Kidney (tissue), 14 donors: ENCODE results near the gene LARP1. TPM values are rescaled to one million over a fixed set of nuclear protein-coding genes. Genes with fewer than 3 reads are reported as not detected.
"Not testable (repeated sequence)": the region's sequence is repeated elsewhere in the genome, so short reads cannot be mapped to it uniquely, and the experiment has no call there.

Experiments used
- DNase-seq, 5 donors: peaks; one replicate each; pipeline ENCODE4 v3.0.0-alpha.2; 2013 to 2020
- FAIRE-seq: peaks from 2 replicates; lab custom pipeline; 2012; peaks lifted over from hg19 to GRCh38; lab: Jason Lieb, UNC
- H3K27ac ChIP-seq, 2 donors: one replicate each; pipeline ENCODE4 v1.7.0; 2013; ENCODE audit warnings: low read depth in 2 of 2, low read length in 2 of 2, inconsistent platforms in 1 of 2
- H3K27me3 ChIP-seq: one replicate; pipeline ENCODE4 v1.7.1; 2013; ENCODE audit warnings: low read length, inconsistent platforms; ENCODE audit not compliant: control insufficient read depth, insufficient read depth
- H3K36me3 ChIP-seq, 3 donors: one replicate each; pipeline versions ENCODE4 v1.7.0 to v1.7.1; 2013; ENCODE audit warnings: low read length in 3 of 3, control low read depth in 1 of 3, inconsistent platforms in 1 of 3; ENCODE audit not compliant: insufficient read depth in 3 of 3, control insufficient read depth in 2 of 3
- H3K4me1 ChIP-seq, 3 donors: one replicate each; pipeline versions ENCODE4 v1.7.0 to v1.7.1; 2013; ENCODE audit warnings: low read length in 3 of 3, inconsistent platforms in 1 of 3, low read depth in 1 of 3; ENCODE audit not compliant: control insufficient read depth in 2 of 3, insufficient read depth in 2 of 3
- H3K4me3 ChIP-seq, 3 donors: one replicate each; pipeline versions ENCODE4 v1.7.0 to v1.8.1; 2013; ENCODE audit warnings: low read length in 3 of 3, control low read depth in 1 of 3, inconsistent platforms in 1 of 3
- H3K9ac ChIP-seq, 3 donors: one replicate each; pipeline versions ENCODE4 v1.7.0 to v1.7.1; 2013; ENCODE audit warnings: low read length in 3 of 3, control low read depth in 1 of 3, inconsistent platforms in 1 of 3
- H3K9me3 ChIP-seq, 3 donors: one replicate each; pipeline versions ENCODE4 v1.7.0 to v1.7.1; 2013; ENCODE audit warnings: low read length in 3 of 3, control low read depth in 1 of 3, inconsistent platforms in 1 of 3; ENCODE audit not compliant: control insufficient read depth in 2 of 3, insufficient read depth in 1 of 3
- CTCF ChIP-seq: IDR thresholded peaks from 3 replicates; pipeline ENCODE4 v1.5.1; 2012; ENCODE audit warnings: mild to moderate bottlenecking, moderate library complexity, borderline replicate concordance; ENCODE audit not compliant: insufficient read depth; ENCODE audit errors: extremely low read depth
- intact Hi-C: fragments of 100-400 bp; cut with DNase I; formaldehyde crosslinking; loops from one replicate; pipeline ENCODE4 v1.11.1; 2022
- polyA plus RNA-seq: library from polyadenylated mRNA; stranded (reverse); fragments of 350-450 nt; fragmentation: Illumina TruSeq; extraction: RNeasy Lipid Tissue Mini Kit (QIAGEN cat#74804); gene quantifications from one replicate; pipeline ENCODE4 v1.2.3, GENCODE V29; 2014; ENCODE audit warnings: low read depth, low replicate concordance; ENCODE audit not compliant: insufficient read depth
- total RNA-seq: library from RNA; stranded (reverse); fragmentation: NEBNext Ultra II Directional; extraction: Animal tissue kit (Norgen Biotek cat#: 25700); gene quantifications from one replicate; pipeline ENCODE4 v1.2.1, GENCODE V29; 2021
- donor health status: control.
- donor health status: control.
- donor health status: control.
- donor health status: control.
- donor health status: control.
- donor health status: DM: yes; HTN: yes; CAD: no.
- donor health status: Normal renal cell carcinoma (clear cell type).

Gene LARP1
- total and polyA plus RNA-seq, 2 donors from 2014 or later = 25.2 to 155 TPM

GRCh38 chr5:154741415-154741814 lies 13.8 kb upstream of the LARP1 start:
- H3K27me3 ChIP-seq = no peaks in the 10 kb centered on the region
- H3K4me1 ChIP-seq = peaks cover 0 to 12% (median 4%) of the 10 kb centered on the region in 3 donors
- FAIRE-seq (no peak), DNase-seq (no peak)
- intact Hi-C loops = no loop called here
- H3K9ac ChIP-seq = no peak overlapping the region
- no peak overlapping the region for H3K27ac ChIP-seq
- no peak overlapping the region for H3K4me3 ChIP-seq
- no peaks in the 10 kb centered on the region for H3K9me3 ChIP-seq
- H3K36me3 ChIP-seq = no peaks in the 10 kb centered on the region
- no peak for TF ChIP-seq CTCF

GRCh38 chr5:154743812-154744211 lies 11.4 kb upstream of the LARP1 start:
- intact Hi-C loops = no loop called here
- H3K27me3 ChIP-seq = no peaks in the 10 kb centered on the region
- peaks cover 0 to 12% (median 4%) of the 10 kb centered on the region in 3 donors for H3K4me1 ChIP-seq
- H3K27ac ChIP-seq = no peak overlapping the region
- H3K4me3 ChIP-seq = no peak overlapping the region
- H3K9ac ChIP-seq = no peak overlapping the region
- DNase-seq (no peak), FAIRE-seq (no peak)
- no peak for TF ChIP-seq CTCF
- no peaks in the 10 kb centered on the region for H3K9me3 ChIP-seq
- no peaks in the 10 kb centered on the region for H3K36me3 ChIP-seq

- no peak for TF ChIP-seq CTCF
- FAIRE-seq = no peak
- intact Hi-C loops = no loop called here
- no peak overlapping the region for H3K4me3 ChIP-seq
- H3K4me1 ChIP-seq = peaks cover 0 to 12% (median 4%) of the 10 kb centered on the region in 3 donors
- H3K9me3 ChIP-seq = no peaks in the 10 kb centered on the region
- H3K27me3 ChIP-seq = no peaks in the 10 kb centered on the region
- H3K9ac ChIP-seq = no peak overlapping the region
- no peaks in the 10 kb centered on the region for H3K36me3 ChIP-seq
- DNase-seq = no peak
- no peak overlapping the region for H3K27ac ChIP-seq
These were observed 9.8 kb upstream of the LARP1 start for GRCh38 chr5:154745349-154745748.

- no peak for TF ChIP-seq CTCF
- no peak for FAIRE-seq
- no peak overlapping the region for H3K27ac ChIP-seq
These were observed 5.7 kb upstream of the LARP1 start for GRCh38 chr5:154749491-154749890.

GRCh38 chr5:154750641-154751040 lies 4.5 kb upstream of the LARP1 start:
- H3K27ac ChIP-seq, DNase-seq, H3K27me3 ChIP-seq, FAIRE-seq, intact Hi-C loops, H3K9ac ChIP-seq, H3K4me3 ChIP-seq, H3K9me3 ChIP-seq, H3K36me3 ChIP-seq: not testable (repeated sequence)
- peaks cover 3 to 13% (median 8%) of the 10 kb centered on the region in 3 donors for H3K4me1 ChIP-seq

More at GRCh38 chr5:154749491-154749890, 5.7 kb upstream of the LARP1 start:
- no peaks in the 10 kb centered on the region for H3K36me3 ChIP-seq
- no peaks in the 10 kb centered on the region for H3K9me3 ChIP-seq
- no peak overlapping the region for H3K4me3 ChIP-seq
- DNase-seq = no peak
- H3K9ac ChIP-seq = no peak overlapping the region
- intact Hi-C loops = no loop called here
- H3K27me3 ChIP-seq = no peaks in the 10 kb centered on the region
- peaks cover 3 to 13% (median 8%) of the 10 kb centered on the region in 3 donors for H3K4me1 ChIP-seq
